K562 (cell line): ENCODE data around the gene DYNC2LI1. TPM values are rescaled to one million over a fixed set of nuclear protein-coding genes. Genes with fewer than 3 reads are reported as not detected.

Experiments
- ARHGAP35 ChIP-seq: fragments of 450-650 bp; IDR thresholded peaks from 2 replicates; pipeline ENCODE4 v1.6.1; 2018; ENCODE audit not compliant: partially characterized antibody
- ATF4 ChIP-seq: fragments of 450-650 bp; formaldehyde crosslinking; IDR thresholded peaks from 2 replicates; pipeline ENCODE4 v1.4.0; 2022; ENCODE audit warnings: mild to moderate bottlenecking, moderate library complexity
- CEBPG ChIP-seq, 3 experiments: fragments of 200-800 bp in 1 of 3; sonication (Bioruptor generic) in 1 of 3; sonication (generic) in 1 of 3; formaldehyde crosslinking in 1 of 3; IDR thresholded peaks in 2 of 3; conservative IDR thresholded peaks in 1 of 3; 2 replicates each; pipeline versions ENCODE4 v1.6.1 to v1.8.0; 2016 to 2022; ENCODE audit warnings: missing compliant biosample characterization in 2 of 3, missing genetic modification characterization in 2 of 3, mild to moderate bottlenecking in 1 of 3, missing genetic modification reagents in 1 of 3
- CREBBP ChIP-seq: IDR thresholded peaks from one replicate; pipeline ENCODE4 v1.6.1; 2012; ENCODE audit warnings: low read depth, mild to moderate bottlenecking, control low read depth, inconsistent platforms, low read length
- E2F3 ChIP-seq: fragments of 250-450 bp; sonication (Bioruptor Pico); IDR thresholded peaks from 2 replicates; pipeline ENCODE4 v1.4.0; 2020; ENCODE audit warnings: mild to moderate bottlenecking
- GABPA ChIP-seq: fragments of 200-800 bp; sonication (Bioruptor generic); conservative IDR thresholded peaks from 2 replicates; pipeline ENCODE4 v1.6.1; 2016; ENCODE audit warnings: low read depth, missing genetic modification characterization, missing compliant biosample characterization
- GATAD2B ChIP-seq: fragments of 450-650 bp; IDR thresholded peaks from 2 replicates; pipeline ENCODE4 v1.6.1; 2017; ENCODE audit warnings: mild to moderate bottlenecking, borderline replicate concordance
- HDAC1 ChIP-seq, 2 experiments: fragments of 450-650 bp; IDR thresholded peaks; 2 replicates each; pipeline ENCODE4 v1.6.1; 2016 to 2017; ENCODE audit warnings: inconsistent platforms in 1 of 2, mild to moderate bottlenecking in 1 of 2, moderate library complexity in 1 of 2
- MCM5 ChIP-seq: fragments of 450-650 bp; IDR thresholded peaks from 2 replicates; pipeline ENCODE4 v1.6.1; 2016; ENCODE audit warnings: low read depth
- MECOM ChIP-seq: fragments of 250-450 bp; sonication (Bioruptor Pico); IDR thresholded peaks from 2 replicates; pipeline ENCODE4 v1.8.0; 2022; ENCODE audit warnings: inconsistent platforms
- NFATC3 ChIP-seq: fragments of 450-650 bp; IDR thresholded peaks from 2 replicates; pipeline ENCODE4 v1.6.1; 2017; ENCODE audit warnings: mild to moderate bottlenecking
- NFYB ChIP-seq: IDR thresholded peaks from 2 replicates; pipeline ENCODE4 v1.6.1; 2011; ENCODE audit warnings: mild to moderate bottlenecking, moderate library complexity; ENCODE audit not compliant: insufficient read length; ENCODE audit errors: extremely low read depth
- PML ChIP-seq: IDR thresholded peaks from 2 replicates; pipeline ENCODE4 v1.6.1; 2012; ENCODE audit warnings: low read length, inconsistent platforms
- PTRF ChIP-seq: fragments of 450-650 bp; IDR thresholded peaks from 2 replicates; pipeline ENCODE4 v1.6.1; 2016; ENCODE audit warnings: mild to moderate bottlenecking, missing genetic modification characterization, missing compliant biosample characterization
- TBL1XR1 ChIP-seq, 2 experiments: IDR thresholded peaks; 2 replicates each; pipeline ENCODE4 v1.6.1; 2012; ENCODE audit warnings: improper control_type of control experiment in 2 of 2, low read length in 2 of 2, mild to moderate bottlenecking in 1 of 2
- TFAP4 ChIP-seq: sonication (generic); formaldehyde crosslinking; IDR thresholded peaks from 2 replicates; pipeline ENCODE4 v1.8.0; 2022; ENCODE audit warnings: missing genetic modification reagents, mild to moderate bottlenecking, moderate library complexity, borderline replicate concordance
- THAP7 ChIP-seq: fragments of 250-450 bp; sonication (Bioruptor Pico); IDR thresholded peaks from 2 replicates; pipeline ENCODE4 v1.5.0; 2021
- ZBTB8A ChIP-seq: fragments of 450-650 bp; IDR thresholded peaks from 2 replicates; pipeline ENCODE4 v1.6.1; 2018; ENCODE audit warnings: mild to moderate bottlenecking, moderate library complexity; ENCODE audit not compliant: partially characterized antibody
- ZNF184 ChIP-seq: sonication (generic); formaldehyde crosslinking; IDR thresholded peaks from 2 replicates; pipeline ENCODE4 v1.5.0; 2020; ENCODE audit warnings: missing genetic modification reagents
- ZNF239 ChIP-seq: fragments of 250-450 bp; sonication (Bioruptor Pico); IDR thresholded peaks from 2 replicates; pipeline ENCODE4 v1.4.0; 2020; ENCODE audit warnings: mild to moderate bottlenecking
- ZNF280A ChIP-seq: fragments of 450-650 bp; IDR thresholded peaks from 2 replicates; pipeline ENCODE4 v1.6.1; 2018; ENCODE audit warnings: mild to moderate bottlenecking, low read depth; ENCODE audit not compliant: partially characterized antibody
- ZNF644 ChIP-seq: fragments of 200-800 bp; sonication (Bioruptor generic); IDR thresholded peaks from 2 replicates; pipeline ENCODE4 v1.6.1; 2016; ENCODE audit warnings: low read depth, missing genetic modification characterization, missing compliant biosample characterization
- ZNF717 ChIP-seq: fragments of 250-450 bp; sonication (Bioruptor Pico); IDR thresholded peaks from 2 replicates; pipeline ENCODE4 v1.5.0; 2021
- polyA plus RNA-seq, 8 experiments: library from polyadenylated mRNA; depleted of rRNA in 4 of 8; stranded (reverse) in 5 of 8; unstranded in 3 of 8; fragments of >200 nt; fragmentation: Nextera tagmentation in 2 of 8; fragmentation: Illumina TruSeq in 1 of 8; extraction: Ambion mirVana in 2 of 8; extraction: Trizol in 1 of 8; gene quantifications; 2 replicates each; pipeline versions ENCODE4 v1.2.1 to v1.2.3, GENCODE V29; 2011 to 2014; ENCODE audit warnings: inconsistent platforms in 1 of 8, missing spikeins in 1 of 8
- total RNA-seq, 7 experiments: library from RNA; depleted of rRNA in 6 of 7; stranded (reverse); fragments of >200 nt in 6 of 7; fragmentation: Illumina TruSeq in 2 of 7; extraction: Trizol in 2 of 7; gene quantifications; 2 replicates each; pipeline versions ENCODE4 v1.2.1 to v1.2.3, GENCODE V29; 2011 to 2021; ENCODE audit warnings: low replicate concordance in 1 of 7

The DYNC2LI1 gene
- total and polyA plus RNA-seq, 9 of the 15 experiments (the other 6 are each of a cell fraction or from before 2014, with no cell fraction given): 12.5 to 42.2 (median 25.8) TPM

GRCh38 chr2:43724728-43725526 lies 48.9 kb upstream of the DYNC2LI1 start (continued):
- TF ChIP-seq ZNF184 (CRISPR knock-in tag): no peak
- TF ChIP-seq ZNF717 (CRISPR knock-in tag): no peak
- TF ChIP-seq NFATC3: no peak
- TF ChIP-seq THAP7: no peak
- TF ChIP-seq ZNF280A: no peak
- no peak for TF ChIP-seq MCM5
- TF ChIP-seq MECOM (CRISPR knock-in tag): peak; percentile 73
- 0 out of 2 replicates have a peak, but pooled peaks have one; percentile 49 for TF ChIP-seq ZNF239 (CRISPR knock-in tag)
- TF ChIP-seq GATAD2B: no peak
- TF ChIP-seq PTRF (tag): no peak
- TF ChIP-seq HDAC1 (IDR thresholded peaks at IDR 0.05): peak in 1 of 2 experiments; percentile 93; a peak in 2 of 4 replicates
- TF ChIP-seq TFAP4: no peak; the same call in 1 of the 2 replicates
- TF ChIP-seq CEBPG (CRISPR knock-in tag; IDR thresholded peaks at IDR 0.05): no peak
- TF ChIP-seq CEBPG (tag; conservative IDR thresholded peaks at IDR 0.05 in 1 of 2, IDR thresholded peaks at IDR 0.05 in 1 of 2): no peak; a peak in 1 of 4 replicates
- no peak for TF ChIP-seq ARHGAP35
- no peak for TF ChIP-seq E2F3 (CRISPR knock-in tag)
- TF ChIP-seq ATF4 (CRISPR knock-in tag): peak; percentile 50; the same call in 1 of the 2 replicates
- TF ChIP-seq TBL1XR1 (IDR thresholded peaks at IDR 0.05; ENCODE audit: low read length in 2 of 2): peak; percentile 74 to 91; a peak in 3 of 4 replicates
- peak; percentile 99 for TF ChIP-seq PML
- TF ChIP-seq NFYB: no peak
- TF ChIP-seq ZBTB8A: no peak
- TF ChIP-seq CREBBP: no peak
- peak; percentile 94 for TF ChIP-seq ZNF644 (tag)
- TF ChIP-seq GABPA (tag): 0 out of 2 replicates have a peak, but pooled peaks have one; percentile 12
